H1 (cell line): ENCODE results near the gene HNRNPAB.

ENCODE experiments used
- EGR1 ChIP-seq: IDR thresholded peaks from 2 replicates; pipeline ENCODE4 v1.6.1; 2011; ENCODE audit warnings: low read depth, low read length, borderline replicate concordance
- POLR2A ChIP-seq, 2 experiments: IDR thresholded peaks; 1 replicate in 1 of 2; 2 replicates in 1 of 2; pipeline ENCODE4 v1.6.1; 2011; ENCODE audit warnings: low read depth in 2 of 2, low read length in 2 of 2, mild to moderate bottlenecking in 2 of 2; ENCODE audit errors: control extremely low read depth in 1 of 2
- SIN3A ChIP-seq, 2 experiments: IDR thresholded peaks in 1 of 2; conservative IDR thresholded peaks in 1 of 2; 2 replicates each; pipeline ENCODE4 v1.6.1; 2011 to 2012; ENCODE audit warnings: low read length in 2 of 2, improper control_type of control experiment in 1 of 2, low read depth in 1 of 2, mild to moderate bottlenecking in 1 of 2
- TAF1 ChIP-seq: IDR thresholded peaks from 2 replicates; pipeline ENCODE4 v1.6.1; 2011; ENCODE audit warnings: mild to moderate bottlenecking, low read depth, low read length
- TF ChIP-seq, protein P1 (sequence below): IDR thresholded peaks from 2 replicates; pipeline ENCODE4 v1.6.1; 2012; ENCODE audit warnings: low read length, inconsistent platforms
- TF ChIP-seq, protein P2 (sequence below), 3 experiments: IDR thresholded peaks; 1 replicate in 2 of 3; 2 replicates in 1 of 3; pipeline versions ENCODE4 v1.5.1 to v1.6.1; 2011; ENCODE audit warnings: low read length in 3 of 3, mild to moderate bottlenecking in 3 of 3, inconsistent platforms in 2 of 3, low read depth in 1 of 3, moderate library complexity in 1 of 3; ENCODE audit not compliant: insufficient read depth in 1 of 3; ENCODE audit errors: control extremely low read depth in 1 of 3

DNA sequence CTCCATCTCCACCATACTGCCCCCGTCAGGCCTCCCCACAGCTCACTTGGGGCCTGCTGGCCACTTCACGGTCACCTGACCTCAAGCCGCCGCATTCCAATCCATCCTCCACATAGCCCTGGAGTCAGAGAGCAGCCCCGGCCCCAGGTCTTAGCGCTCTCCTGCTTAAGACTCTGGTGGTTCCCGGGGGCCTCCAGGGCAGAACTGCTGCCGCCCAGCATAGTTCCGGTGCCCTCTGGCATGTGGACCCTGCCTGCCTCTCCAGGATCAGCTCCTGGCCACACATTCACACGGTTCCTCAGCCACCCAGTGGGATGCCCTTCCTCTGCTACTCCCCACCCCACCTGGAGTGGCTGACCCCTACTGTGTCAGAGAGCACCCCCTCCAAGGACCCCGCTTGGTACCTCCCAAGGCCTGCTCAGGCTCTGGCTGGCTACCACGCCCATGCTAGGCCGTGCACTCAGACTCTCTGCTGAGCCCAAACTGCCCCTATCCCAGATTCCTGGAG lies 19.5 kb downstream of the HNRNPAB start:
- TF ChIP-seq, protein P1, sequence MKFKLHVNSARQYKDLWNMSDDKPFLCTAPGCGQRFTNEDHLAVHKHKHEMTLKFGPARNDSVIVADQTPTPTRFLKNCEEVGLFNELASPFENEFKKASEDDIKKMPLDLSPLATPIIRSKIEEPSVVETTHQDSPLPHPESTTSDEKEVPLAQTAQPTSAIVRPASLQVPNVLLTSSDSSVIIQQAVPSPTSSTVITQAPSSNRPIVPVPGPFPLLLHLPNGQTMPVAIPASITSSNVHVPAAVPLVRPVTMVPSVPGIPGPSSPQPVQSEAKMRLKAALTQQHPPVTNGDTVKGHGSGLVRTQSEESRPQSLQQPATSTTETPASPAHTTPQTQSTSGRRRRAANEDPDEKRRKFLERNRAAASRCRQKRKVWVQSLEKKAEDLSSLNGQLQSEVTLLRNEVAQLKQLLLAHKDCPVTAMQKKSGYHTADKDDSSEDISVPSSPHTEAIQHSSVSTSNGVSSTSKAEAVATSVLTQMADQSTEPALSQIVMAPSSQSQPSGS = no peak
- TF ChIP-seq SIN3A (conservative IDR thresholded peaks at IDR 0.05 in 1 of 2, IDR thresholded peaks at IDR 0.05 in 1 of 2; ENCODE audit: low read depth in 1 of 2, low read length in 2 of 2) = no peak
- no peak for TF ChIP-seq POLR2A (IDR thresholded peaks at IDR 0.05; ENCODE audit: control extremely low read depth in 1 of 2, low read depth in 2 of 2, low read length in 2 of 2)
- peak; percentile 15; the same call in 1 of the 2 replicates for TF ChIP-seq TAF1
- TF ChIP-seq, protein P2, sequence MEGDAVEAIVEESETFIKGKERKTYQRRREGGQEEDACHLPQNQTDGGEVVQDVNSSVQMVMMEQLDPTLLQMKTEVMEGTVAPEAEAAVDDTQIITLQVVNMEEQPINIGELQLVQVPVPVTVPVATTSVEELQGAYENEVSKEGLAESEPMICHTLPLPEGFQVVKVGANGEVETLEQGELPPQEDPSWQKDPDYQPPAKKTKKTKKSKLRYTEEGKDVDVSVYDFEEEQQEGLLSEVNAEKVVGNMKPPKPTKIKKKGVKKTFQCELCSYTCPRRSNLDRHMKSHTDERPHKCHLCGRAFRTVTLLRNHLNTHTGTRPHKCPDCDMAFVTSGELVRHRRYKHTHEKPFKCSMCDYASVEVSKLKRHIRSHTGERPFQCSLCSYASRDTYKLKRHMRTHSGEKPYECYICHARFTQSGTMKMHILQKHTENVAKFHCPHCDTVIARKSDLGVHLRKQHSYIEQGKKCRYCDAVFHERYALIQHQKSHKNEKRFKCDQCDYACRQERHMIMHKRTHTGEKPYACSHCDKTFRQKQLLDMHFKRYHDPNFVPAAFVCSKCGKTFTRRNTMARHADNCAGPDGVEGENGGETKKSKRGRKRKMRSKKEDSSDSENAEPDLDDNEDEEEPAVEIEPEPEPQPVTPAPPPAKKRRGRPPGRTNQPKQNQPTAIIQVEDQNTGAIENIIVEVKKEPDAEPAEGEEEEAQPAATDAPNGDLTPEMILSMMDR (IDR thresholded peaks at IDR 0.05; ENCODE audit: control extremely low read depth in 1 of 3, insufficient read depth in 1 of 3, low read depth in 1 of 3, low read length in 3 of 3) = no peak
- no peak for TF ChIP-seq EGR1
